GM04503 (cell line): ENCODE results near the gene TMTC4.
"Not testable (repeated sequence)": the region's sequence is repeated elsewhere in the genome, so short reads cannot be mapped to it uniquely, and the experiment has no call there.

Experiments used
- DNase-seq: peaks from one replicate; pipeline ENCODE4 v3.0.0-alpha.2; 2012; ENCODE audit warnings: low read depth

Gene TMTC4

DNA sequence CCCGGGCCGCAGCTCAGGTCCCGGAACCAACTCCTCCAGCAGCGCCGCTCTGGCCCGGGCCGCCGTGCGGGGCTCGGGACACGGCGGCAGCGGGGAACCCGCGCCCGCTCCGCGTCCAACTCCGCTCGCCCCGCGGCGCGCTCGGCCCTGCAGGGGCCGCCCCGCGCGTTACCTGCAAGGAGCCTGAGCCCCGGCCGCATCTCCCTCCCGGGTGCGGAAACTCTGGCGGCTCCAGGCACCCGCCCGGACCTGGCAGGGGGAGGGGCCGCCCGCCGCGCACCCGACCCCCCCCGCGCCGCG is at the start of gene TMTC4:
Gene TMTC4 (minus strand): TSS at position 224 of the 300 bp plus-strand sequence. CDS start 4,433 bp downstream, outside the sequence.
- DNase-seq = no peak

GRCh38 chr13:100722517-100722916 is 47.9 kb upstream of the TMTC4 start:
- DNase-seq = no peak

DNA sequence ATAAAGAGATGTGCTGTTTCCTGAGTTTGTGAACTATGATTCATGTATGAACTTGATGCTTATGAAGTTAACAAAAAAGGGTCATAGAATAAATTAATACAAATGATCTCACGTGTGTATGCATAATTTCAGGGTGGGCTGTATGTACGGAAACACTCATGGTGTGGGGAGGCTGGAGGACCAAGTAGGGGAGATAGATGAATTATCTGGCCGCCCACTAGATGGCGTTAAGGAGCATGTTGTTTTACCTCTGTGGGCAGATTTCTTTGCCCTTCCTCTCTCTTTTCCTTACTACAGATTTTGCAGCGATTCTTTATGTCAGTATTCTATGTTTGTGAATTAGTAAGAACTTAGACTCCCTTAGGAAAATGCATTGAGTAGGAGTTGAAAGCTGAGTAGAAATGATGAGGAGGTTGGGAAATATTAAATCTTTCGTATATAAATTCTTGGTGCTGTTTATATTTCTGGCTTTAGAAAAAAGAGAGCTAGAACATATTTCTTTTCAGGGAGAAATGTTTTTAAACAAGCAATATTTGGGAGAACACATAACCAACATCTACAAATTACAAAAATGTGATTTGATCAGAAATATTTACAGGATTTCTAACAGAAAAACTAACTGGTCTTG is 47.4 kb upstream of the TMTC4 start:
- no peak for DNase-seq

DNA sequence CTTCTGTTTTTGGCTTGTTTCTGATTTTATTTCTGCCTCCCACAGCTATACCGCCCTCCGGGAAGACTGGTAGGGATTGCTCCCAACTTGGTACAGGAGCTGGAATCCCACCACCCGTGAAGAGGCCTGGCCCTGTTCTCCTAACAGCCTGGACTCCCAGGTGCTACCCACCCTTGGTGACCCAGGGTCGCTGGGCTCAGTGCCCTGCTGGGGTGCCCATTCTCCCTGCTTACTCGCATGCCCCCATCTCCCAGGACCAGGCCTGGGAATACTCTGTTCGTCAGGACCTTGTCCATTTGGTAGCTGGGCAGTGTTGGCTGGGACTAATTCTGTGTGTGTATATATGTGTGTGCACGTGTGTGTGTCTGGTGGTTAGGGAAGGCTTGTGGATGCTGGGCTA is 41.0 kb upstream of the TMTC4 start:
- no peak for DNase-seq

- DNase-seq = no peak
Measured at GRCh38 chr13:100714478-100714877, 39.9 kb upstream of the TMTC4 start.

GRCh38 chr13:100710176-100710575 is 35.6 kb upstream of the TMTC4 start:
- no peak for DNase-seq

DNA sequence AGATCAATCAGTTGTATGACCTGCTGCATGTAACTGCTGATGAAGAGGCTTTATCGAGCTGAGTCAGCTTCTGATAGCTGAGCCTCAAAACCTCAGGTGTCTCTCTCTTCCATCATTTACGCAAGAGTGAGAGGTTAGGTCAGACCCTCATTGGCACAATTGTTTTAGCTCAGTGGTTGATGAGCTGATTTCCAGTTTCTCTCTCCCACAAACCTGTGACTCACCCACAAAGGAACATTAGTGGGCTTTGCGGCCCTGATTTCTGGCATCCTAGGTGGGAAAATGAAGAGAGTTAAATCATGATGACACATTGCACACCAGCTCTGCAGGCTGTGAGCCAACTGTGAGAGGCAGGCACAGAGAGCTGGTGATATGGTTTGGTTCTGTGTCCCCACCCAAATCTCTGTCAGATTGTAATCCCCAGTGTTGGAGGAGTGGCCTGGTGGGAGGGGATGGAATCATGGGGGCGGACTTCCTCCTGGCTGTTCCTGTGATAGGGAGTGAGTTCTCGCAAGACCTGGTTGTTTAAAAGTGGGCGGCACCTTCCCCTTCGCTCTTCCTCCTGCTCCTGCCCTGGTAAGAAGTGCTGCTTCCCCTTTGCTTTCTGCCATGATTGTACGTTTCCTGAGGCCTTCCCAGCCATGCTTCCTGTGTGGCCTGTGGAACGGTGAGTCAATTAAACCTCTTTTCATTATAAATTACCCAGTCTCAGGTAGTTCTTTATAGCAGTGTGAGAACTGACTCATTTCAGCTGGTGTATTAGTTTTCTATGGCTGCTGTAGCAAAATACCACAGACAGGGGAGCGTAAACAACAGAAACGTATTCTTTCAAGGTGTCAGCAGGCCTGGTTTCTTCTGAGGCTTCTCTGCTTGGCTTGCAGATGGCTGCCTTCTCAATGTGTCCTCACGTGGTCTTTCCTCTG is 33.5 kb upstream of the TMTC4 start:
- no peak for DNase-seq

DNA sequence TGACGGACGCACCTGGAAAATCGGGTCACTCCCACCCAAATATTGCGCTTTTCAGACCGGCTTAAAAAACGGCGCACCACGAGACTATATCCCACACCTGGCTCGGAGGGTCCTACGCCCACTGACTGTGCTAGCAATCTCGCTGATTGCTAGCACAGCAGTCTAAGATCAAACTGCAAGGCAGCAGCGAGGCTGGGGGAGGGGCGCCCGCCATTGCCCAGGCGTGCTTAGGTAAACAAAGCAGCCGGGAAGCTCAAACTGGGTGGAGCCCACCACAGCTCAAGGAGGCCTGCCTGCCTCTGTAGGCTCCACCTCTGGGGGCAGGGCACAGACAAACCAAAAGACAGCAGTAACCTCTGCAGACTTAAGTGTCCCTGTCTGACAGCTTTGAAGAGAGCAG is 23.7 kb upstream of the TMTC4 start:
- not testable (repeated sequence) for DNase-seq

DNA sequence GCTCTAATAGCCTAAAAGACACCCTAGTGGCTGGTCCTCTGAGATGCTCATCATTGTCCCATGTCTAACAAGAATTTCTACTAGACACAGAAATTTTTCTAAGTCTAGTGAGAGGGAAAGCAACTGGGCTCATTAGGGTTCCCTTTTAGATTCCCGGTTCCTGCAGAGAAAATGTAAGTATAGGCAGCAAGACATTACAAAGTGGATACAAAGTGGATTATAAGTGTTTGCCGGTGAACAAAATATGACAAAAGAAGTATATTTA is 20.8 kb upstream of the TMTC4 start:
- no peak for DNase-seq

- DNase-seq = peak; percentile 9
Measured at GRCh38 chr13:100694722-100695508, 20.3 kb upstream of the TMTC4 start.

DNA sequence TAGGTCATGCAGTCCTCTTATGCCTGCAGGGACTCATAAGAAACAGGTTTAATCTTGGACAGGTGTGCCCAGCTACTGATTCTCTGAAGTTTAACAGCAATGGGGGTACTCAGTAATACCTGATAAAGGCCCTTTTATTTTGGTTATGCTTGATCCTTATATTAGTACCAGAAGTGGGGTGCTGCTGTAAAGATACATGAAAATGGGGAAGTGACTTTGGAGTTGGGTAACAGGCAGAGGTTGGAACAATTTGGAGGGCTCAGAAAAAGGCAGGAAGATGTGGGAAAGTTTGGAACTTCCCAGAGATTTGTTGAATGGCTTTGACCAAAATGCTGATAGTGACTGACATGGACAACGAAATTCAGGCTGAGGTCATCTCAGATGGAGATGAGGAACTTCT is 14.6 kb upstream of the TMTC4 start:
- no peak for DNase-seq

GRCh38 chr13:100680131-100680530 is 5.5 kb upstream of the TMTC4 start:
- no peak for DNase-seq

DNA sequence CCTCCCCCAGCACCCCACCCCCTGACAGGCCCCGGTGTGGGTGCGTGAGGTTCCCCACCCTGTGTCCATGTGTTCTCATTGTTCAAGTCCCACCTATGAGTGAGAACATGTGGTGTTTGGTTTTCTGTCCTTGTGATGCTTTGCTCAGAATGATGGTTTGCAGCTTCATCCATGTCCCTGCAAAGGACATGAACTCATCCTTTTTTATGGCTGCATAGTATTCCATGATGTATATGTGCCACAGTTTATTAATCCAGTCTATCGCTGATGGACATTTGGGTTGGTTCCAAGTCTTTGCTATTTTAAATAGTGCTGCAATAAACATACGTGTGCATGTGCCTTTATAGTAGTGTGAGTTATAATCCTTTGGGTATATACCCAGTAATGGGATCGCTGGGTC is 2.5 kb upstream of the TMTC4 start:
- not testable (repeated sequence) for DNase-seq

- DNase-seq = no peak
Measured at GRCh38 chr13:100675661-100676129, 1.1 kb upstream of the TMTC4 start.

DNA sequence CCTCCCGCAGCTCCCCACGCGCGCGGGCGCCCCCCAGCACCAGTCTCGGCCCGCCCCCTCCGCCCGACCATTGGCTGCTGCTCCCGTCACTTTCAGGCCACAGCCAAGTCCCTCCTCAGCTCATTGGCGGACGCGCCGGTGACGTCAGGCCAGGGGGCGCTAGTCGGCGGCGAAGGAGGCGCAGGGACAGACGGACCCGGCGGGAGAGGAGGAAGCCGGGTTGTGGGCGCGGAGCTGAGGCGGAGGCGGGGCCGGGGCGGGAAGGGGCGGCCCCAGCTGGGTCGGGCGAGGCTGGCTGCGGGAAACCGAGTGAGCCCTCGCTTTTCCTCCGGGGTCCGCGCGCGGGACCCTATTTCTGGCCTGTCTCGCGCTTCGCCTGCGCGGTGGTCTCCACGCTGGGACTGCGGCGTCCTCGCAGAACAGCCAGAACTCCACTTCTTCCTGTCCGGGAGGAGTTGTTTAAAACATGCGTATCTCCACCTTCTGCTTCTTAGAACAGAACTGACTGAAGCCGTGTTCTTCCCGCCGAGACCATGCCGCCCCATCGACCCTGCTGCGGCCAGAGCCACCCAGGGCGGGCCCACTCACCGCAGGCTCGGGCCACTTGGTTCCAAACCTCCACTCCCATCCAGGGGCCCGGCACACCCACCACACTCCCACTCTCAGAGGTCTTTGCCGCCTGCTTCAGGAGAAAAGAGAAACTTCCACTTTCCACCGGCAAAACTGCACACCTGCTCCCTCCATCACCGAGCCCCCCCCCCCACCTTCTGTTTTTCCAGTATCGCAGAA is 471 bp upstream of the TMTC4 start:
- peak; percentile 73 for DNase-seq

DNA sequence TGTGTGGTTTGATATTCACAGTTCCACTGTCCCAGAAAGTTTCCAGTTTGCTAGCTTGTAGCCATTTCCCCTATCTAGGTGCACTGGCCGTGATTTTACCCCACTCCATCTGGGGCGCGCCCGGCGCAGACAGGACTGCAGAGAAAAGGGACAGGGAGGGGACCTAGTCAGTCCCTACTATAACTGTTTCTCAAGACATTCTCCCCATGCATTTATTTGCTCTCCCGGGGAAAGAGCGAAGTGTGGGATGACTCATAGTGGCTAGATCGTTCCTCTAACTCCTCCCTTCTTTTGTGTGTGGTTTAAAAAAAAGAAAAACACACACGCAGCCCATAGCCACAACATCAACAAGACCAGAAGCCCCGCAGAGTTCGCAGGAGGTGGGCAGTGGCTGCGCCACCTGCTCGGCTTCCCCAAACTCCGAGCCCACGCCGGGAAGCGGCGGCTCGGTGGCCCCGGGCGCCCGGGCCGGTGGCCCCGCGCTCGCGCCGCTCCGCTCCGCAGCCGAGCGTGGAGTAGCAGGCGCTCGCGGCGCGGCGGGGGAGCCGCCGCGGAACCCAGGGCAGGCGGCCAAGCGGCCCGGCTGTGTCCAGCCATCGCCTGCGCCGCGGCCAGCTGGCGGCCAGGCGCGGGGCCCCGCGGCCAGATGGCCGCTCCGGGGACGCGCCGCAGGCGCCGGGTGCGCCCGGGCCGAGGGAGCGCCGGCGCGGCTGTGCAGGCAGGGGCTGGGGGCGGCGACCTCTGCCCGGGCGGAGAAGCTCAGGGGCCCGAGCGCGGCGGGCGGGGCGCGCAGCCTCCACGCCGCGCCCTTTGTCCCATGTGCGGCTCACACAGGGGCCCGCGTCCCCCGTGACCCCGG is 653 bp downstream of the TMTC4 start:
- DNase-seq = peak; percentile 52

GRCh38 chr13:100673376-100673712 is 1.3 kb downstream of the TMTC4 start:
- DNase-seq = no peak

DNA sequence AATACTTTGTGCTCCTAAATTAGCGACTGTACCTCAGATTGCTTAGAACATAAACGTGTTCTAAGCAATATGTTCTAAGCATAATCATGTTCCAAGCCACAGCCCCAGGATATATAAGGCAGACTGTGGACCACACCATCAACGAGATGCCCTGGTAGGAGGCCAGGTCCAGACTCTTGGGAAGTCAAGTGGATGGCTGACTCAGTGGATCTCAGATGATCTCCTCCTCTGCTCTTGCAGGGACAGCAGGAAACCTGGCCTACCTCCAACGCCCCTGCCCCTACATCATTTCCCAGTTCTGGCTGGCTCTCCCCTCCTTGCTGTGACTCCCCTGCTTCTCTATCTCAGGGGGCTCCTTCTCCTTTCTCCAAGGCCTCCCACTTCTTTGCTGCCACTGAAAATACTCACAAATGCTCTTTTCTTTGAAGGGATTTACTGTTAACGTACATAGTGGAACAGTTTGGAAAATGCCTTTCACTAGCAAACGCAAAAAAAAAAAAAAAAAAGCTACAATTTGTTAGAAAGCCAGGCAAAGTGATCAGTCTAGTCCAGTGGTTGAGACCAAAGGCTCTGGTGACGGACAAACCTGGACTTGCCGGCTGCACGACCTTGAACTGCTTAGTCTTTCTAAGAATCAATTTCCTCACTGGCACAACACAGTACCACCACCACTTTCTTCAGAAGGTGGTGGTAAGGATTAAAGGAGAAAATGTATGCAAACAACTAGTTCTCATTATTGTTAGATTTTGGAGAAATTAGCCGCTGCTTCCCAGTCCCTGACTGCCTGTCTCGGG is 3.0 kb downstream of the TMTC4 start:
- DNase-seq = no peak

DNA sequence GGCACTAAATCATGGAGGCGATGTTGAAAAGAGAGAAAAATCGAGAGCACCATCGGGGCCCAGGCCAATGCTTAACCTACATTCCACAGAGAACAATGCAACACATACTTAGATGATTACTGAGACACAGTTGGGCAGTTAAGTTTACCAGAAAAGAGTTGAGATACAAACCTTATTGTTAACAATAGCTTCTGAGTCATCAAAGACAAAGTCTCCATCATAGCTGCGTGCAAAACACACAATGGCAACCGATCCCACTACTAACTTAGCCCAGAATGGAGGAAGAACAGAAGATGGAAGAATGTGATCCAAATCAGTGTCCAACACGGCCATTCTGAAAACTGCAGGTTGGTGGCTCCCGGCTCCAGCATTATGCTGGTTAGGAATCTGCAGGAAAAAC is 6.2 kb downstream of the TMTC4 start:
- no peak for DNase-seq

- no peak for DNase-seq
Measured at GRCh38 chr13:100667894-100668293, 6.7 kb downstream of the TMTC4 start.

DNA sequence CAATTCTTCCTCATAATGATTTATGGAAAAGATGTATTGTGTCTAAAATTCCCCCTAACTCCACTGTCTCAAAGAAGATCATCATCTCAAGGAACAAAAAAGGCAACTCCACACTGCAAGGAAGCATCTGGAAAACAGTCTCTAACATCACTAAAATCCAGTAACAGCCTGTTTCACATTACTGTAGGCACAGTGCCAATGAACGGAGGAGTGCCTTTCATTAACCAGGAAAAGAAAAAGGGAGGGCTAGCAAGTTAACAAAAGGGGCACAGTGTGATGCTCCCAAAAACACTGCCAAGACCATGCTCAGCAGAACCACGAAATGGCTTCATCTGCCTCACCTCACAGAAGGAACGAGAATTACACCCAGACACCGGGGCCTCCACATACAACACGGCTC is 8.5 kb downstream of the TMTC4 start:
- DNase-seq = no peak
